Coronary artery (tissue), 2 donors: ENCODE results near the gene HINT3.

Source experiments
- DNase-seq: peaks from one replicate; pipeline ENCODE4 v3.0.0-alpha.2; 2017; ENCODE audit warnings: low spot score
- H3K27ac ChIP-seq, 2 donors: fragments of 200-600 bp; sonication (generic); one replicate each; pipeline ENCODE4 v1.5.1; 2016 to 2019
- H3K4me3 ChIP-seq: fragments of 200-600 bp; sonication (generic); 2 replicates; pipeline ENCODE4 v1.5.1; 2016; ENCODE audit warnings: mild to moderate bottlenecking, moderate library complexity
- CTCF ChIP-seq: fragments of 200-600 bp; sonication (generic); IDR thresholded peaks from one replicate; pipeline ENCODE4 v1.5.1; 2019; ENCODE audit warnings: antibody characterized with exemption

The HINT3 gene

GRCh38 chr6:125939791-125940190 is 16.8 kb upstream of the HINT3 start:
- DNase-seq = no peak
- TF ChIP-seq CTCF = no peak
- Histone ChIP-seq H3K4me3 (no peak overlapping the region), H3K27ac (no peak overlapping the region)

DNA sequence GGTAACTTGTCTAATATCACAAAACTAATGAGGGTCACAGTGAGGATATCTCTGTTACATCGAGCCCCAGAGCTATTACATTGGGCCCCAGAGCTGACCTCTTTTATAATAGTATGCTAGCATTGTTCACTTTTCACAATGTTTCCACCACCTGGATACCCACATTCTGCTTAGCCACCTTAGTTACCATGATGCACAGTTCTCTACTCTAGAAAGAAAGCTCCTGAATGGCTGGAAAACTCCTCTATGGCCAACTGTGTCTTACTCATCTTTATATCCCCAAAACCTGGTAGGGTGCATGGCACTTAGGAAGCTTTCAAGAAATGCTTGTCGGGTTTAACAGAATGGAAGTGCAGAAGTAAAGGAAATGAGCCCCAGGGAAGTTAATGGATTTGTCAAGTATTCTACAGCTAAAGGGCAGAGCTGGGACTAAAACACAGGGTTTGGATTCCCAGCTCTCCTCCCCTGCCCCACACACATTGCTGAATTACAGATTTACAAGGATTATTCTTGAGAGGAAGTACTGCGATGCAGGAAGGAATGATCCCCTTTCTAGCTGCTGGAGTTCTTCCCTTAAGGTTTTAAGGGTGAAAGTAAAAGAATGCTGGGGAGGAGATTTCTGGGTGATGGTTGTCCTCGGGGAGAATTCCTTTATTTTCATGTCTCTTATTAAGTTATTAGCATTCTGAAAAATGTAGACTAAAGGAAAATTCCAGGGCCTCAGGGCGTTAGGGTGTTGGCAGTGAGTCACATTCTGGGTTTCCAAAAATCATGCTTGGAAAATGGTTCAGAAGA is 16.1 kb upstream of the HINT3 start:
- no peak for TF ChIP-seq CTCF
- DNase-seq = no peak
- H3K4me3 ChIP-seq = no peak overlapping the region
- H3K27ac ChIP-seq = peak overlapping the region in 1 of 2 donors; percentile 33

DNA sequence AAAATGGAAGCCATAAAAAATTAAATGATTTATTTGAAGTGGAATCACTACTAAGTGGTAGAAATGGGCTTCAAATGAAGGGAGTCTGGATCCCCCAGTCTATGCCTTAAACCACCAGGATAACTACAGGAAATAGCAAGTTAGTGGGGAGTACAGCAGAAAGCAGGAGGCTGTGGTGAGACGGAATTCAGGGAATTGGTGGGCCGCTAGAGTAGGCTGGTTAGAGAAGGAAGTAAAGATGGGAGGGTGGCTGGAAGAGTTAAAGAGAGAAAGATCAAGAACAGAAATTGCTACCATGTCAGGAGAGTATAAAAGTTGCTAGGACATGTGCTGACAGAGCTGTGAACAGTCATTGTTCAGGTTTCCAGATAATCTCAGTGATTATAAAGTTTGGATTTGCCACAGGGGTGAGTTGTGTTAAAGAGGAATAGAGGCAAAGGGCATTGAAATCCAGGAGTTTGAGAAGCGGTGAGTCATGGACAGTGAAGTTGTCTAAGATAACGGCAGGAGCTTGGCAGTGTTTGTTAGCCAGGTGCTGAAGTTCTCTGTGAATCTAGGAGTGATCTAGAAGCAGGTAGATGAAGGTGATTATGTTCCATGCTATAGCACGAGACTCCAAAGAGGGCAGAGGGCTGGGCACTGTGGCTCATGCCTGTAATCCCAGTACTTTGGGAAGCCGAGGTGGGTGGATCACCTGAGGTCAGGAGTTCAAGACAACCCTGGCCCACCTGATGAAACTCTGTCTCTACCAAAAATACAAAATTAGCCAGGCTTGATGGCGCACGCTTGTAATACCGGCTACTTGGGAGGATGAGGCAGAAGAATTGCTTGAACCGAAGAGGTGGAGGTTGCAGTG is 13.7 kb upstream of the HINT3 start:
- DNase-seq = no peak
- no peak for TF ChIP-seq CTCF
- no peak overlapping the region for H3K4me3 ChIP-seq
- no peak overlapping the region for H3K27ac ChIP-seq

DNA sequence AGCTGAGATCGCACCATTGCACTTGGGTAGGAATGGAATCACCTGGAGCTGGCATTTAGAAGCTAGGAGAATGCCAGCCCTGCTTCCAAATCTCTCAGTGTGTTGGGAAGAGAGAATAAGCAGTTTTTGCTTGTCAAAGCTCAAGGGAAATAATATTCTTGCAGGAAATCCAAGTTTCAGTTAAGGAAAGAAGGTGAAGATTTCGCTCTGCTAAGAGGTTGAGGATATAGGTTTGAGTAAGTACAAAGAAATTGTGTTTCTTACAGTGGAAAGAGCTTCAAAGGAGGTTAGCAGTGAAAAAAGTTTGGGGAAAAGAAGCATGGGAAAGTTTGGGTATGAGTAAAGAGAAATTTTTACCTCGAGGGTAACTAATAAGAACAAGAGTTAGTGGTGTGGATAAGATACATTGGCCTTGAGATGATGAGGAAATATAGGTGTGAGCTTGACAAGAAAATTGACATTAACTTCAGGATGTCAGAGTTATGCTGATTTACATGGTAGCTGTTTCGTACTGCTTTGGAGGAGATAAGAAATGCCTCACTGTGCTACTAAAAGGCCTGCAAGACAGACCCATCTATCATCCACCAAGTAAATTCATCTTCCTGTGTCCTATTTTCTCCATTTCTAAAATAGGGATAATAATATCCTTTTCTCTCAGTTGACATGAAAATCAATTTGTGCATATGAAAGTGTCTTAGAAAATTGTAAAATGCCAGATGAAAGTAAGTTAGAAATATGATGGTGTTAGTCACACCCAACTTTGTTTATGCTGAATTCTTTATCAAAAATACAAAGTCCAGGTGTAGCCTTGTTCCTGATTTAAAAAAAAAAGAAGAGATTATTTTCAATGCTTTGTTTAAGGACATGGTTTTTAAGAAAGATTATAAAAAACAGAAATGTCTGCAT is 12.8 kb upstream of the HINT3 start:
- H3K27ac ChIP-seq = peak overlapping the region; percentile 42 to 46
- TF ChIP-seq CTCF = no peak
- DNase-seq = no peak
- H3K4me3 ChIP-seq = no peak overlapping the region

- no peak overlapping the region for H3K4me3 ChIP-seq
- peak overlapping the region; percentile 42 to 46 for H3K27ac ChIP-seq
- no peak for TF ChIP-seq CTCF
- DNase-seq = no peak
Measured at GRCh38 chr6:125944434-125944816, 12.1 kb upstream of the HINT3 start.

DNA sequence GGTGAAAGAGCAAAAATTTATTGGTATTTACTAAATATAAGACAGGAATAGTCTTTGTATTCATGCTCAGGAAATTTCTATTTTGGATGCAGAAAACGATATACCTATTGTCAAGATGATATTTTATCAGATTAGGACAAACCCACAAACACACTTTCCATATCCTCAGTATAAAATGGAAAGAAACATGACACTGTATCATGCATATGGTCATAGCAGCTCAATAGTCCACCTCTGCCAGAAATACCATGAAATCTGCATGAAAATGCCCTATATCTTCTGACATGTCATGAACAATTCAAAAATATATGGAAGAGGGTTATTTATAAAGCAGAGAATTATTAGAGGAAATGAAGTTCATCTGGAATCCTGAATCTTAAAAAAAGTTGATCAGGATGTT is 11.7 kb upstream of the HINT3 start:
- Histone ChIP-seq H3K27ac (peak overlapping the region in 1 of 2 donors; percentile 46), H3K4me3 (no peak overlapping the region)
- no peak for DNase-seq

More for the DNA sequence above, 11.7 kb upstream of the HINT3 start:
- no peak for TF ChIP-seq CTCF
